OCI-LY7 (cell line): Measurements from ENCODE around the gene SLC9C1. TPM values are rescaled to one million over a fixed set of nuclear protein-coding genes. Genes with fewer than 3 reads are reported as not detected.

Experiments used
- BruUV-seq: library from RNA; stranded (reverse); fragments of 400-500 nt; replicated peaks from 2 replicates; lab custom pipeline; 2021; lab: Mats Ljungman, UMichigan
- CTCF ChIA-PET: fragments of 300-600 bp; sonication (Branson Sonifier 250); formaldehyde crosslinking; loops from one replicate; lab custom pipeline; 2022; ENCODE audit warnings: antibody characterized with exemption; ENCODE audit not compliant: unreplicated experiment; lab: Charles Lee
- POLR2A ChIA-PET: fragments of 300-600 bp; sonication (Branson Sonifier 250); formaldehyde crosslinking; loops from one replicate; lab custom pipeline; 2022; ENCODE audit warnings: antibody characterized with exemption; lab: Charles Lee
- DNase-seq: peaks from one replicate; pipeline ENCODE4 v3.0.0-alpha.2; 2015; ENCODE audit warnings: low spot score
- H2AFZ ChIP-seq: fragments of 200-600 bp; sonication (generic), shearing (Covaris generic); 2 replicates; pipeline ENCODE4 v1.6.1; 2014; ENCODE audit warnings: mild to moderate bottlenecking, antibody characterized with exemption, low read length, moderate library complexity
- H3K27ac ChIP-seq: fragments of 200-600 bp; sonication (generic); 2 replicates; pipeline ENCODE4 v1.5.1; 2014; ENCODE audit warnings: mixed run types, low read depth, mild to moderate bottlenecking, moderate library complexity, low read length, inconsistent platforms; ENCODE audit not compliant: poor library complexity, severe bottlenecking
- H3K36me3 ChIP-seq: fragments of 200-600 bp; sonication (generic); 2 replicates; pipeline ENCODE4 v1.6.1; 2014; ENCODE audit warnings: mild to moderate bottlenecking, antibody characterized with exemption, low read length, moderate library complexity, mixed read lengths; ENCODE audit not compliant: insufficient read depth
- H3K4me1 ChIP-seq: fragments of 200-600 bp; sonication (generic); 2 replicates; pipeline ENCODE4 v1.5.1; 2014; ENCODE audit warnings: mild to moderate bottlenecking, low read length; ENCODE audit not compliant: insufficient read depth, poor library complexity, severe bottlenecking
- H3K4me2 ChIP-seq: fragments of 200-600 bp; sonication (generic); 2 replicates; pipeline ENCODE4 v1.6.1; 2014; ENCODE audit warnings: mild to moderate bottlenecking, low read length
- H3K4me3 ChIP-seq: fragments of 200-600 bp; sonication (generic); 2 replicates; pipeline ENCODE4 v1.5.1; 2014; ENCODE audit warnings: mild to moderate bottlenecking, low read depth, low read length; ENCODE audit not compliant: poor library complexity, severe bottlenecking
- H3K79me2 ChIP-seq: fragments of 200-600 bp; sonication (generic); 2 replicates; pipeline ENCODE4 v1.6.1; 2016; ENCODE audit warnings: low read depth, mild to moderate bottlenecking, low read length, moderate library complexity, mixed read lengths; ENCODE audit not compliant: insufficient read depth
- H3K9me2 ChIP-seq: fragments of 200-600 bp; sonication (generic); 2 replicates; pipeline ENCODE4 v1.6.1; 2016; ENCODE audit warnings: mild to moderate bottlenecking, low read length, mixed read lengths; ENCODE audit not compliant: insufficient read depth
- H3K9me3 ChIP-seq: fragments of 200-600 bp; sonication (generic); 2 replicates; pipeline ENCODE4 v1.6.1; 2014; ENCODE audit warnings: mild to moderate bottlenecking, mixed run types, low read length, mixed read lengths
- H4K20me1 ChIP-seq: fragments of 200-600 bp; sonication (generic); 2 replicates; pipeline ENCODE4 v1.6.1; 2014; ENCODE audit warnings: mild to moderate bottlenecking, antibody characterized with exemption, low read length, moderate library complexity, mixed read lengths; ENCODE audit not compliant: insufficient read depth
- CTCF ChIP-seq: fragments of 200-600 bp; sonication (generic); conservative IDR thresholded peaks from 2 replicates; pipeline ENCODE4 v1.5.1; 2014; ENCODE audit warnings: mild to moderate bottlenecking, antibody characterized with exemption, low read length, moderate library complexity, mixed read lengths
- EZH2phosphoT487 ChIP-seq: fragments of 200-600 bp; sonication (generic); IDR thresholded peaks from 2 replicates; pipeline ENCODE4 v1.6.1; 2018; ENCODE audit warnings: low read depth, borderline replicate concordance, mild to moderate bottlenecking, mixed run types, antibody characterized with exemption, low read length, moderate library complexity, mixed read lengths
- intact Hi-C: fragments of 100-400 bp; cut with micrococcal nuclease; formaldehyde crosslinking; loops from one replicate; pipeline ENCODE4 v1.10.0; 2022; ENCODE audit not compliant: unreplicated experiment
- total RNA-seq, 2 experiments: library from RNA; depleted of rRNA in 1 of 2; stranded (reverse); fragments of >200 nt in 1 of 2; shearing (Covaris generic) in 1 of 2; gene quantifications; 2 replicates each; pipeline ENCODE4 v1.2.3, GENCODE V29; 2014 to 2022

SLC9C1 gene
- total RNA-seq, 2 experiments from 2014 or later, result not detected

GRCh38 chr3:112308151-112308911, 14.3 kb upstream of the SLC9C1 start:
- Histone ChIP-seq H3K9me2 (no peaks in the 10 kb centered on the region), H4K20me1 (no peaks in the 10 kb centered on the region), H3K36me3 (no peaks in the 10 kb centered on the region), H2AFZ (peak overlapping the region; percentile 60; the same call in 1 of the 2 replicates), H3K4me1 (peaks cover 12% of the 10 kb centered on the region), H3K4me3 (no peak overlapping the region), H3K79me2 (no peaks in the 10 kb centered on the region), H3K9me3 (no peaks in the 10 kb centered on the region), H3K27ac (no peak overlapping the region), H3K4me2 (no peak overlapping the region)
- DNase-seq, result no peak
- no TSS peak for BruUV-seq
- no peak for TF ChIP-seq CTCF
- ChIA-PET POLR2A (interaction anchor here (0.5 to 1.2 kb wide), 4 partner anchors 8 to 170 kb away, joined by 3 to 4 read pairs (median 3); no protein-coding TSS in a partner anchor), CTCF (interaction anchor here (1.0 kb wide), 1 partner anchor 9 kb away, joined by 3 read pairs; no protein-coding TSS in a partner anchor)
- intact Hi-C loops, result no loop called here

GRCh38 chr3:112307557-112307956, 13.5 kb upstream of the SLC9C1 start:
- BruUV-seq, result no TSS peak
- no peak for DNase-seq
- Histone ChIP-seq H2AFZ (peak overlapping the region; percentile 60; the same call in 1 of the 2 replicates), H3K9me2 (no peaks in the 10 kb centered on the region), H3K4me3 (no peak overlapping the region), H3K36me3 (peaks cover 2% of the 10 kb centered on the region; the same call in 1 of the 2 replicates), H3K4me2 (no peak overlapping the region), H3K4me1 (peaks cover 20% of the 10 kb centered on the region), H3K27ac (no peak overlapping the region), H3K79me2 (no peaks in the 10 kb centered on the region), H4K20me1 (no peaks in the 10 kb centered on the region), H3K9me3 (peaks cover 2% of the 10 kb centered on the region; the same call in 1 of the 2 replicates)
- TF ChIP-seq EZH2phosphoT487, result no peak
- no peak for TF ChIP-seq CTCF
- intact Hi-C loops, result no loop called here
- POLR2A ChIA-PET, result interaction anchor here (0.5 to 1.2 kb wide), 4 partner anchors 14 to 1872 kb away, joined by 3 to 4 read pairs (median 3); no protein-coding TSS in a partner anchor
- CTCF ChIA-PET, result interaction anchor here (1.0 kb wide), 2 partner anchors 9 to 318 kb away, joined by 3 read pairs; no protein-coding TSS in a partner anchor

GRCh38 chr3:112306825-112307224, 12.8 kb upstream of the SLC9C1 start:
- ChIA-PET POLR2A (interaction anchor here (1.2 kb wide), 1 partner anchor 13 kb away, joined by 4 read pairs; no protein-coding TSS in a partner anchor), CTCF (interaction anchor here (1.0 kb wide), 1 partner anchor 317 kb away, joined by 3 read pairs; no protein-coding TSS in a partner anchor)
- Histone ChIP-seq H4K20me1 (no peaks in the 10 kb centered on the region), H3K4me1 (peaks cover 22% of the 10 kb centered on the region), H3K9me2 (no peaks in the 10 kb centered on the region), H3K27ac (no peak overlapping the region), H2AFZ (no peak overlapping the region), H3K79me2 (no peaks in the 10 kb centered on the region), H3K9me3 (peaks cover 9% of the 10 kb centered on the region; the same call in 1 of the 2 replicates), H3K4me3 (no peak overlapping the region), H3K4me2 (no peak overlapping the region), H3K36me3 (peaks cover 9% of the 10 kb centered on the region)
- DNase-seq, result no peak
- intact Hi-C loops, result no loop called here
- BruUV-seq, result no TSS peak
- TF ChIP-seq CTCF, result no peak
- TF ChIP-seq EZH2phosphoT487, result no peak
